GM21528 (cell line): ENCODE results near the gene AGAP1.

ENCODE experiments used
- ATAC-seq: cut with Tn5 transposase; IDR thresholded peaks from one replicate; pipeline ENCODE4 v1.9.1; 2021; ENCODE audit warnings: mild to moderate bottlenecking, moderate library complexity; ENCODE audit not compliant: unreplicated experiment, low FRiP score

Gene AGAP1

DNA sequence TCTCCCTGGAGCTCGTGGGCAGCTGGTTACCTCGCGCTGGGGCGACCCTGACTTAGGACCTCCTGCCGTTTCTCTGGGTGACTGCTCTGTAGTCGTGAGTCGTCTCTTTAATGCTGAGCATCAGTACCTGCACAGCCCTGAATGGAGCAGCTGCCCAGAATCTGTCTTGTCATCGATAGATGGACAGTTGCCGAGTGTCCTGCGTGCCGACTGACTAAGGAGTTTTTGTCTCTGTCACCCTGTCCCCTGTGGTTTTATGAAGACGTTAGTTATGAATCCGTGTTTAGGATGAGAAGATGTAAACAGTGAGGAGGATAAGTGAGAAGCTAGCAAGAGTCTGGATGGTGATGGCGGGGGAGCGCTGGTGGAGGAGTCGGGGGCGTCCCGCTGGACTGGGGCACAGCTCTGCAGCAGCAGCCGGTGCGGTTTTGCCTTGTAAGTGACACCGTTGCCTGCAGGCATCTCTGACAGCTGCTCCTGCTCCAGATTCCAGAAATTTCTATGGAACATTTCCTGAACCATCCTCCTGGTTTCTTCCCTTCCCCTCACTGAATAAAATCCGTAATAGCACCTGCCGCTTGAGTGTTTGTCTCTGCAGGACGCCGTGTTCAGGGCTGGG is 13.3 kb downstream of the AGAP1 start:
- no peak for ATAC-seq

- no peak for ATAC-seq
Measured at GRCh38 chr2:235507928-235508327, 14.1 kb downstream of the AGAP1 start.

DNA sequence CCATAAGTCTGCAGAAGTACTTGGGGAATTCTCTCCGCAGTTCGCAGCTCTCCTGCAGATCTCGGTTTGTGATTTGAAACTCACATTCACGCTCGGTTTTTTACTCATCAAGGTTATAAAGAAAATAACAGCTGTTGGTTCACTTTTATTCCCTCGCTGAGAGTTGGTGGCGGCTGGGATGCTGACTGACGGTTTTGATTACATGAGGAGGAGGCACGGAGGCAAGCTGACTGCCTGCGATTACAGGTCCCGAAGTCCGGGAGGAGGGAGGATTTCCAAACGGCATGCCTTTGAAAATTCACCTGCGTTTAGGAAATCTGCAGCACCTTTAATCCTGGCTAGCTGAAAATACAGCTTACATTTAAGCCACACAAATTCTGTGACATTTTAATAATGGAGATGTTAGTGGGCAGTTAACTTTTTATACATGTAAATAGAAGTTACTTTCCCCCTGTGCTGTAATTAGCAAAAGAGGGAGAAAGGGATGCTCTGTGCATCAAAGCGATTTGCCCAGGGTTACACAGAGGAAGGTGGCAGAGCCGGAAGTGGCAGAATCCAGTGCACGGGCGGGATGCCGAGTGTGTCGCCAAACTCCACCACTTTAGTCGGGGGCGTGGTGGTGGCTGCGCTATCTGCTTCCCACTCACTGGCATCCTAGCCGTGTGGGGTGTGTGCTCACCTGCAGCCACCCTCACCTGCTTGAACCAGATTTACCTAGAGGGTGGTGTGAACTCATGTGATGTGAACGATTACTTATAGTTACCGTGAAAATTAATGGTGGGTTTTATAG is 14.7 kb downstream of the AGAP1 start:
- no peak for ATAC-seq

DNA sequence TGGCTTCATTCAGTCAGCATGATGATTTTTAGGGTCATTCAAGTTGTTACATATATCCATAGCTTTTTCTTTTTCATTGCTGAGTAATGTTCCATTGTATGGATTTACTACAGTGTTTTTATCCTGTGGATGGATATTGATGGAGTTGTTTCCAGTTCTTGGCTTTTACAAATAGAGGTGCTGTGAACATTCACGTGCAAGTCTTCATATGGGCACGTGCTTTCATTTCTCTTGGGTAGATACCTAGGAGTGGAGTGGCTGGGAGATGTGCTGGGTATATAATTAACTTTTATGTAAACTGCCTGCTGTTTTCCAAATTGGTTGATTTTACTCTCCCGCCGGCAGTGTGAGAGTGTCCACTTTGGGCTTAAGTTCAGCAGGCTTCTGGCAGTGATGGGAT is 16.5 kb downstream of the AGAP1 start:
- no peak for ATAC-seq

DNA sequence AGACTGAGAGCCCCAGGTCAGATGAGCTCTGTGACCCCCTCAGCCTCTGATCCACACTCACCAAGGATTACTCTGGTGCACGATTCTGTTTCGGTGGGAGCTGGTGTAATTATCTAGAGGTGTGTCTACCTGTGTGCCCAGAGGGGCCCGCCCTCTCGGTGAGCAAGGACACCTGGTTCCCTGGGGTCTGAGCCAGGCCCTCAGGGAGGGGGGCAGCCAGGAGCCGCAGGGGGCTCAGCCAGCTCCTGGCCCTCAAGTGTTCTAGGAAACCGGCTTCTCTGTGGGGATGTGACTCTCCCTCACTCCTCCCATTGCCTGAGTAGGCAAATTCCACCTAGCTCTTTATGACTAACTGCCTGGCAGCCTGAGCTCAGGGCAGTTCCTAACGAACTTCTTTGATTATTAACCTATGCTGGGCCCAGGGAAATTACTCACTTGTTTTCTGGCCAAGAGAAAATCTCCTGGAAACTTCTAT is 17.4 kb downstream of the AGAP1 start:
- no peak for ATAC-seq

DNA sequence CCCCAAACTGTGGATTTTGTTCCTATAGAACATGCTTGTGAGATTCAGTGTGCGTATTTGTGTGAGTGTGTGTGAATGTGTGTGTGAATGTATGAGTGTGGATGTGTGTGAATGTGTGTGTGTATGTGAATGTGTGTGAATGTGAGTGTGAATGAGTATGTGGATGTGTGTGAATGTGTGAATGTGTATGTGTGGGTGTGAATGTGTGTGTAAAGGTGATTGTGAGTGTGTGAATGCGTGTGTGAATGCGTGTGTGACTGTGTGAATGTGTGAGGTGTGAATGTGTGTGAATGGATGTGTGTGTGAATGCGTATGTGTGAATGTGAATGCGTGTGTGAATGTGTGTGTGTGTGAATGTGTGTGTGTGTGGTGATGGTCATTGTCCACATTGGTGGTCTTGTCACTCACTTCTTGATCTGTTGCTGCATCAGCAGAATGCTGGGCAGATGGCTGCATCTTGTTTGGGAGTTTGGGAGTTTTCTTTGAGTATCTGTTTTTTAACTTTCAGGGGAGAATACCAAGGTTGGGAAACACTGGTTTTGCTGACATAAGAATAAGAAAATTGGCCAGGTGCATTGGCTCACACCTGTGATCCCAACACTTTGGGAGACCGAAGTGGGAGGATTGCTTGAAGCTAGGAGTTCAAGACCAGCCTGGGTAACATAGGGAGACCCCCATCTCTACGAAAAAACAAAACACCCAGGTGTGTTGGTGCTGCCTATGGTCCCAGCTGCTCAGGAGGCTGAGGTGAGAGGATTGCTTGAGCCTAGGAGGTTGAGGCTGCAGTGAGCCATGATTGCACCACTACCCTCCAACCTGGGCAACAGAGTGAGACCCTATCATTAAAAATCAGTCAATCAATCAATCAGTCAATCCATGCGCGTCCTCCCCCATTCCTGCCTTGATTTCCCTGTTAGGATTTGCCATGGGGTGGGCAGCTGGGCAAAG is 18.2 kb downstream of the AGAP1 start:
- no peak for ATAC-seq

DNA sequence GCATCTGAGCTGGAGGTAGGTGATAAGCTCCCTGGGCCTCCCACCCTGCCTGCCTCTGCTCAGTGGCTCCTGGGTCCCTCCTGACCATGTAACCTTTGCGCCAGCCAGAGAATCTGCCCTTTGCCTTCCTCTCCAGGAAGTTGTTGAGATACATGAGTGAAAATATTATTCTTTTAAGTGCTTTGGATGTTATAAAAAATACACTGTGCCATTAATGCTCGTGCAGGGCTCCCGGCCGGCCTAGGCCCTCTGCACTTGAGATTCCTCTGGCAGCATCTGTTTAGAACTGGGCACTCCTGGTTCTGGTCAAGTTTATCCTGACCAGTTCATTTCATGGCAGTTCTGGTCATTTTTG is 18.8 kb downstream of the AGAP1 start:
- no peak for ATAC-seq

GRCh38 chr2:235513984-235514626 is 20.3 kb downstream of the AGAP1 start:
- no peak for ATAC-seq

GRCh38 chr2:235514627-235515363 is 21.0 kb downstream of the AGAP1 start:
- ATAC-seq, result no peak

GRCh38 chr2:235515364-235515742 is 21.5 kb downstream of the AGAP1 start:
- ATAC-seq, result no peak

GRCh38 chr2:235515821-235516220 is 22.0 kb downstream of the AGAP1 start:
- ATAC-seq, result no peak

- ATAC-seq, result no peak
Measured at GRCh38 chr2:235516257-235516656, 22.4 kb downstream of the AGAP1 start.

DNA sequence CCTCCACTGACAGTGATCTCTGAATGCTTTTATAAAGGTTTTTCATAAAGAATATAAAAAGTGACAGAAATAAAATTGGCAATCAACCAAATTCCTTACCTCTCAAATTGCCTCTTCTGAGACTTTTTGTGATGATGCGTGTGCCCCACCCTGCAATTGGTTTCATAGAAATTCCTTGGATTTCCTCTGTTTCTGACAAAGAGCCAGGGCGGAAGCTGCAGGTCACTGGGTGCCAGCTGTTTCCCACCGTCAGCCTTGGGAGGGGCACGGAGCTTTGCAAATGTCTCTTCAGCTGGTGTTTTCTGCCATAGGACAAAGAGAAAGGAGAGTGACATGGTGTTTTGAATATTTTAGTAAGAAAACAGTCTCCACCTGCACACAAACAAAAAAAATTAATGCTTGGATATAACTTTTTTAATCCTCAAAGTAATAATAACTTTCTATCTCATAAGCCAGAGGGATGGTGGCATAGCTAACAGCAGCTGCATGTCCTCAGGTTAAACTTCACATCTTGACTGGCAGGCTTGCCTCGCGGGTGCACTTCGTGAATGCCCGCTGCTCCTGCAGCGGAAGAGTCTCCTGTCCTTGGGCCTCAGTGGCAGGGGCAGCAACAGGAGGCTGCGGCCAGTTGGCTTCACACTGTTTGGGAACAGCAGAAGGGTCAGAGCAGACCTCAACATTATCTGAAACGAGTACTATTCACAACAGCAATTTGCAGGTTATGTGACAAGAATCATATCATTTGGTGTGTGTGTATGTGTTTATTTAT is 24.7 kb downstream of the AGAP1 start:
- ATAC-seq, result no peak

DNA sequence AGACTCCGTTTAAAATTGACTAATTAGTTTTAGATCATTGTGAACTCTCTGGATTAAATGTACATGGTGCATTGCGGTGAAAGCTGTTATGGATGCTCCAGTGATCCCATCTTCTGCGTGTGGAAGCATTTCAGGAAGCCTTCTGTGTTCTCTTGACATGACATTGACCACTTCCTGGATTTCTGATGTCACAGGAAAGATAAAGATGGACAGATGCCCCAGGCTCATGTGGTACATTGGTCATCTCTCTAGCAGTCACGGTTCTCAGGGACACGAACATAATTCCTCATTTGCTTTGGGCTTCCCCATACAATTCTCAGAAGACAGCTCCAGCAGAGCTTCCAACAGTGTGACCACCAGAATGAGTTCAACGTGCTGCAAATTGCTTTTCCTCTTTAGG is 26.9 kb downstream of the AGAP1 start:
- ATAC-seq, result no peak

- ATAC-seq, result no peak
Measured at GRCh38 chr2:235521844-235522243, 28.0 kb downstream of the AGAP1 start.

GRCh38 chr2:235523021-235523420 is 29.2 kb downstream of the AGAP1 start:
- no peak for ATAC-seq

DNA sequence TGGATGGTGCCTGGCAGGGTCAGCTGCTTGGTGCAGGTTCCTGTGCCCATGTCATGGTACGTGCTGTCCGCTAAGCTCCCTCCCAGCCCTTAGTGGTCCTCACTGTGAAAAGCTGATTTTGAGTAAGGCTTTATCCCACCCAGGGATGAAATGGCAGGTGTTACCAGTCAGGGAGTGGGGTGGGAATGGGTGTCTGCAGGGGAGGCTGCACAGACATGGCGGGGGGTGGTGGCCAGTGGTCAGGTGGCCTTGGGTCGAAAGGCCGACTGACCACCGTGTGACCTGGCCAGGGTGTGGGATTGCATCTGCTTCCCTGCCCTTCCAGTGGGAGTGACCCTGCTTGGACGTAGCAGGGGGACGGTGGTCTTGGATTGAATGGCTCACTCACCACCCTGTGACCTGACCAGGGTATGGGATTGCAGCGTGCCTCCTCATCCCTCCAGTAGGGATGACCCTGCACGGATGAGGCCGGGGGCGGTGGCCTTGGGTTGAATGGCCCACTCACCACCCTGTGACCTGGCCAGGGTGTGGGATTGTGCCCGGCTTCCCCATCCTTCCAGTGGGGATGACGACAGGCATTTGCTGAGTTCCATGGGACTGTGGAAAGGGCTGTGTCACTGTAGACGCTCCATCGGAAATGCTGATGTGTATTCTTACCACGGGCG is 29.8 kb downstream of the AGAP1 start:
- no peak for ATAC-seq

- no peak for ATAC-seq
Measured at GRCh38 chr2:235526166-235526565, 32.3 kb downstream of the AGAP1 start.
